GM19324 (cell line): ENCODE measurements around the gene TRIM71.
"Not testable (repeated sequence)": the region's sequence is repeated elsewhere in the genome, so short reads cannot be mapped to it uniquely, and the experiment has no call there.

Source experiments
- ATAC-seq: cut with Tn5 transposase; IDR thresholded peaks from one replicate; pipeline ENCODE4 v1.9.1; 2021; ENCODE audit warnings: mild to moderate bottlenecking, moderate library complexity; ENCODE audit not compliant: unreplicated experiment, low FRiP score

Gene TRIM71

GRCh38 chr3:32841867-32842470, 24.2 kb downstream of the TRIM71 start:
- ATAC-seq: no peak

- no peak for ATAC-seq
Observed at GRCh38 chr3:32842531-32842931, 24.7 kb downstream of the TRIM71 start.

GRCh38 chr3:32842987-32843386, 25.2 kb downstream of the TRIM71 start:
- ATAC-seq: no peak

- no peak for ATAC-seq
Observed at GRCh38 chr3:32843510-32844321, 25.9 kb downstream of the TRIM71 start.

GRCh38 chr3:32844322-32844654, 26.5 kb downstream of the TRIM71 start:
- ATAC-seq: no peak

GRCh38 chr3:32844914-32845313, 27.1 kb downstream of the TRIM71 start:
- ATAC-seq: no peak

- not testable (repeated sequence) for ATAC-seq
Observed at GRCh38 chr3:32845546-32845945, 27.7 kb downstream of the TRIM71 start.

- not testable (repeated sequence) for ATAC-seq
Observed at GRCh38 chr3:32847045-32847444, 29.2 kb downstream of the TRIM71 start.

- ATAC-seq: no peak
Observed at GRCh38 chr3:32847528-32847927, 29.7 kb downstream of the TRIM71 start.

GRCh38 chr3:32848215-32848614, 30.4 kb downstream of the TRIM71 start:
- no peak for ATAC-seq

- no peak for ATAC-seq
Observed at GRCh38 chr3:32849046-32849445, 31.2 kb downstream of the TRIM71 start.

- no peak for ATAC-seq
Observed at GRCh38 chr3:32850226-32850625, 32.4 kb downstream of the TRIM71 start.

- no peak for ATAC-seq
Observed at GRCh38 chr3:32850636-32851035, 32.8 kb downstream of the TRIM71 start.

- ATAC-seq: no peak
Observed at GRCh38 chr3:32852146-32852545, 34.3 kb downstream of the TRIM71 start.

GRCh38 chr3:32855350-32855953, 37.7 kb downstream of the TRIM71 start:
- no peak for ATAC-seq

GRCh38 chr3:32856355-32856889, 38.6 kb downstream of the TRIM71 start:
- ATAC-seq: no peak

- ATAC-seq: no peak
Observed at GRCh38 chr3:32856901-32857507, 39.2 kb downstream of the TRIM71 start.

GRCh38 chr3:32857921-32858320, 40.1 kb downstream of the TRIM71 start:
- ATAC-seq: no peak

- no peak for ATAC-seq
Observed at GRCh38 chr3:32859604-32860237, 41.9 kb downstream of the TRIM71 start.

- no peak for ATAC-seq
Observed at GRCh38 chr3:32860499-32860898, 42.7 kb downstream of the TRIM71 start.

GRCh38 chr3:32861681-32862080, 43.9 kb downstream of the TRIM71 start:
- ATAC-seq: no peak
